Bronchial epithelial cell (primary cell): ENCODE data around the gene COX17. TPM values are rescaled to one million over a fixed set of nuclear protein-coding genes. Genes with fewer than 3 reads are reported as not detected.

ENCODE experiments used
- DNase-seq: peaks from one replicate; pipeline ENCODE4 v3.0.0-alpha.2; 2010; ENCODE audit warnings: low read depth
- FAIRE-seq: peaks from 2 replicates; lab custom pipeline; 2011; peaks lifted over from hg19 to GRCh38; lab: Jason Lieb, UNC
- H3K27me3 ChIP-seq: 2 replicates; pipeline ENCODE4 v1.5.1; 2011; ENCODE audit warnings: low read length; ENCODE audit not compliant: control insufficient read depth, insufficient read depth
- H3K36me3 ChIP-seq: 2 replicates; pipeline ENCODE4 v1.5.1; 2011; ENCODE audit warnings: low read length; ENCODE audit not compliant: control insufficient read depth, insufficient read depth
- H3K4me3 ChIP-seq: 2 replicates; pipeline ENCODE4 v1.5.1; 2011; ENCODE audit warnings: mild to moderate bottlenecking, low read depth, low read length, control low read depth
- total RNA-seq: library from RNA; depleted of rRNA; stranded (reverse); fragments of >200 nt; gene quantifications from 2 replicates; pipeline ENCODE4 v1.2.1, GENCODE V29; 2014
- TF ChIP-seq, protein P1 (sequence below): IDR thresholded peaks from 2 replicates; pipeline ENCODE4 v1.5.1; 2011; ENCODE audit warnings: mild to moderate bottlenecking, moderate library complexity, low read length, control low read depth, inconsistent platforms; ENCODE audit not compliant: insufficient read depth, severe bottlenecking

Gene COX17
- total RNA-seq, 1 donor from 2014 or later: 10.0 TPM

DNA sequence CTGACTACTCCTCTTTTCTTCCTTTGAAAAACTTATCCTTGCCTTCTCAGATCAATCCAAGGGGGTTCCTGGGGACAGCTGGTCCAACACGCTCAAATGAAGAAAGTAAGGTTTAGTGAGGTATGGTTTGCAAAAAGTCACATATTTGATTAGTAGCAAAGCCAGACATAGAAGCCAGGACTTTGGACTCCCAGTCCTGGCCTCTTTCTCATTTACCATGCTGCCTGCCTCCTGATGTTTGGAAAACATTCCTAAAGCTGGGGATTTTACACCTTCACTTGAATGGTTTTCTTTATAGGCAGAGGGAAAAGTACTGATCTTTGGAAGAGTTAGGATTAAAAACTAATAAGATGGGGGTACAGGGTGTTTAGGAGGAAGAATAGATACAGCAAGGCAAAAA, 31.4 kb downstream of the COX17 start:
- no peaks in the 10 kb centered on the region for H3K27me3 ChIP-seq
- DNase-seq (no peak), FAIRE-seq (no peak)
- no peaks in the 10 kb centered on the region for H3K36me3 ChIP-seq
- no peak overlapping the region for H3K4me3 ChIP-seq
- TF ChIP-seq, protein P1, sequence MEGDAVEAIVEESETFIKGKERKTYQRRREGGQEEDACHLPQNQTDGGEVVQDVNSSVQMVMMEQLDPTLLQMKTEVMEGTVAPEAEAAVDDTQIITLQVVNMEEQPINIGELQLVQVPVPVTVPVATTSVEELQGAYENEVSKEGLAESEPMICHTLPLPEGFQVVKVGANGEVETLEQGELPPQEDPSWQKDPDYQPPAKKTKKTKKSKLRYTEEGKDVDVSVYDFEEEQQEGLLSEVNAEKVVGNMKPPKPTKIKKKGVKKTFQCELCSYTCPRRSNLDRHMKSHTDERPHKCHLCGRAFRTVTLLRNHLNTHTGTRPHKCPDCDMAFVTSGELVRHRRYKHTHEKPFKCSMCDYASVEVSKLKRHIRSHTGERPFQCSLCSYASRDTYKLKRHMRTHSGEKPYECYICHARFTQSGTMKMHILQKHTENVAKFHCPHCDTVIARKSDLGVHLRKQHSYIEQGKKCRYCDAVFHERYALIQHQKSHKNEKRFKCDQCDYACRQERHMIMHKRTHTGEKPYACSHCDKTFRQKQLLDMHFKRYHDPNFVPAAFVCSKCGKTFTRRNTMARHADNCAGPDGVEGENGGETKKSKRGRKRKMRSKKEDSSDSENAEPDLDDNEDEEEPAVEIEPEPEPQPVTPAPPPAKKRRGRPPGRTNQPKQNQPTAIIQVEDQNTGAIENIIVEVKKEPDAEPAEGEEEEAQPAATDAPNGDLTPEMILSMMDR: no peak

DNA sequence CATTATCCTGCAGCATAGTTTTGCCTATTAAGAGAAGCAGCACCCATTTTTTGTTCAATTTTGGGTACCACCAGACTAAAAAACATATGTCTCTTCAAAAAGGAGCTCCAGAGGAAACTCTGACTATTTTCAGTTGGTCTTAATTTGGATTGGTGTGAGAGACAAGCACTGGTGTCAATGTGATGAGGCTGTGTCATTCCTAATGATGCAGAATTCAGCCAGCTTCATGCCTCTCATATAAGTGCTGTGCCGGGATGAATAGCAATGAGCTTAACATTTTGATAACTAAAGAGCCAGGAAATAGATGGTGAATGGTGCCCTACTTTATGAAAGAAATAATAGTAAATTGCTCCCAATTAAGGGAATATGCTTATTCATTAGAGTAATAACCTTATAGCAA, 32.7 kb downstream of the COX17 start:
- DNase-seq: no peak
- TF ChIP-seq, protein P1: no peak
- no peak for FAIRE-seq

DNA sequence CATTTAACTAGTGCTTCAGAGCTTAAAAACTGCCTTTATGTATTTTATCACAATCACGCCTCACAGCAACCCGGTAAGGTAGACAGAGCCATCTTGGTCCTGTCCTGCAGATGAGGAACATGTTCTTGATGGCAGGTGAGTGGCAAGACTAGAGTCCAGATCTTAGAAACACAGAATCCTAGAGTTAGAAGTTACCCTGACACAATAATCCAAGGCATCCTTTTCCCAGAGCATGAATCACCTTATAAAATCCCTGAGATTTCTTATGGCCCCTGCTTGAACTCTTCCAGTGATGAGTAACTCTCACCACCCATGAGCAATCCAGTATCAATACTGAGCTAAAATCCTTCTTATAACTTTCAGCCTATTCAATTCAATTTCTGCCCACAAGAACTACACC, 33.7 kb downstream of the COX17 start:
- peak; percentile 87 for DNase-seq
- TF ChIP-seq, protein P1: no peak
- Histone ChIP-seq H3K36me3 (no peaks in the 10 kb centered on the region), H3K4me3 (no peak overlapping the region), H3K27me3 (no peaks in the 10 kb centered on the region)
- peak; percentile 62 for FAIRE-seq

More for the DNA sequence above, 32.7 kb downstream of the COX17 start:
- no peaks in the 10 kb centered on the region for H3K27me3 ChIP-seq
- no peaks in the 10 kb centered on the region for H3K36me3 ChIP-seq
- H3K4me3 ChIP-seq: no peak overlapping the region

DNA sequence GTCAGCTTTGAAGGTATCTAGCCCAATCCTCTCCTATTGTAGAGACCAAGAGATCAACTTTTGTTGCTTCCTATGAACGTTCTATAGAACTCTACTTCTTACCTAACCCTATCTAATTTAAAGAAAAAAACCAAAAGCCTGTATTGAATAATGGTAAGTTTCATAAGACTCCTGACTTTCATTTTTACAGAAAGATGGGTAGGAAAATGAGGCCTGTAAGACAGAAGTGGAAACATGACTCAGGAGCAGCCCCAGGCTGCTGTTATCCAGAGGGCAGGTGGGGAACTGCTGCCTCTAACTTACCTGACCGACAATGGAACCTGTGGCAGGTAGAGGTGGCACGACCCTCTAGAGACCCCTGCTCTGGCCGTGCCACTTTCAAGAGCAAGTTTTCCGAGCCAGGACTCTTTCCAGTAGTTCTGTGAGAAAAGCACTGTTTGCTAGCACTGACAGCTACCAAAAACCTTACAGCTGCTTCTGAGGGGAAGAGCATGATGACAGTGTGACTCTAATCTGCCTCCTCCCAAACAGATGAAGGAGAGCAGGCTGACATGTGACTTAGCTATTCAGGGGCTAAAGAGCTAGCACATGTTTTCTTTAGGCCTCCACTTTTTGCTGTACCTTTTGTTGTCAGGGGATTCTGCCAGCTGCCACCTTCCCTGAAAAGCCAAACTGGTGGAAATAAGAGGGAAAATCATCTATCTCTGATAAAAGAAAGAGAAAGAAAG, 34.3 kb downstream of the COX17 start:
- TF ChIP-seq, protein P1: no peak
- DNase-seq (peak; percentile 16), FAIRE-seq (peak; percentile 28)
- Histone ChIP-seq H3K27me3 (no peaks in the 10 kb centered on the region), H3K4me3 (no peak overlapping the region), H3K36me3 (no peaks in the 10 kb centered on the region)

DNA sequence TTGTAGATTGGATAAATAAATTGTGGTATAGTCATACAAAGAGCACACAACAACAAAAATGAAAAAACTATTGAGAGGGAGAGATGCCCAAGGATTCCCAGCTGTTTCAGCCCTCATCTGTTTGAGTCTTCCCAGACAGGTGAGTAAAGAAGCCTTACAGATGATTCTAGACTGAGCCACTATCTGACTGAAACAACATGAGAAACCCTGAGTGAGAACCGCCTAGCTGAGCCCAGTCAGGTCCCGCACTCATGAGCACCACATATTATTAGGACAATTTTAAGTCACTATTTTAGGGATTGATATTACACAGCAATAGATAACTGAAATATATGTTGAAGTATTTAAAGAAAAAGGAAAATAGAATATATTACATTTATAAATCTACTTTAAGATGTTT, 35.8 kb downstream of the COX17 start:
- no peak overlapping the region for H3K4me3 ChIP-seq
- TF ChIP-seq, protein P1: no peak
- H3K27me3 ChIP-seq: no peaks in the 10 kb centered on the region
- no peaks in the 10 kb centered on the region for H3K36me3 ChIP-seq
- DNase-seq (no peak), FAIRE-seq (no peak)
